GM12878 (cell line): ENCODE results near the gene IFITM1. TPM values are rescaled to one million over a fixed set of nuclear protein-coding genes. Genes with fewer than 3 reads are reported as not detected.
"Not testable (repeated sequence)": the region's sequence is repeated elsewhere in the genome, so short reads cannot be mapped to it uniquely, and the experiment has no call there.

ENCODE experiments used
- ATAC-seq: fragments of 200-7000 bp; cut with Tn5 transposase; 3 replicates; pipeline ENCODE4 v1.9.1; 2020; ENCODE audit warnings: mild to moderate bottlenecking, moderate library complexity
- BruUV-seq: library from RNA; stranded (reverse); fragments of 400-500 nt; replicated peaks from 2 replicates; lab custom pipeline; 2021; lab: Mats Ljungman, UMichigan
- CTCF ChIA-PET: fragments of 300-600 bp; sonication (Branson Sonifier 250); formaldehyde crosslinking; extraction: SDS; loops from one replicate; lab custom pipeline; 2021; ENCODE audit warnings: inconsistent platforms; lab: Yijun Ruan, JAX
- POLR2A ChIA-PET: fragments of 350-600 bp; formaldehyde crosslinking; extraction: SDS; loops from one replicate; lab custom pipeline; 2021; ENCODE audit warnings: inconsistent platforms; lab: Charles Lee
- RAD21 ChIA-PET: fragments of 300-600 bp; sonication (Branson Sonifier 250); formaldehyde crosslinking; loops from one replicate; lab custom pipeline; 2023; ENCODE audit warnings: antibody characterized with exemption; ENCODE audit not compliant: unreplicated experiment; lab: Charles Lee
- SMC1A ChIA-PET: fragments of 300-600 bp; sonication (Branson Sonifier 250); formaldehyde crosslinking; loops from one replicate; lab custom pipeline; 2023; ENCODE audit not compliant: unreplicated experiment, uncharacterized antibody; lab: Charles Lee
- DNase-seq: peaks from one replicate; pipeline ENCODE4 v3.0.0-alpha.2; 2011; ENCODE audit warnings: low read depth, low spot score
- FAIRE-seq: peaks from 3 replicates; lab custom pipeline; 2011; peaks lifted over from hg19 to GRCh38; lab: Jason Lieb, UNC
- H2AFZ ChIP-seq: 2 replicates; pipeline ENCODE4 v1.6.0; 2011; ENCODE audit warnings: low read depth, low read length, control low read depth; ENCODE audit not compliant: control insufficient read depth
- H3K27ac ChIP-seq: 2 replicates; pipeline ENCODE4 v1.5.1; 2011; ENCODE audit warnings: control low read depth; ENCODE audit not compliant: control insufficient read depth, insufficient read depth
- H3K27me3 ChIP-seq, 2 experiments: replicated peaks in 1 of 2; 2 replicates each; pipeline versions ENCODE4 v1.6.0 to v1.6.1; 2011; ENCODE audit warnings: low read length in 1 of 2; ENCODE audit not compliant: control insufficient read depth in 2 of 2, insufficient read depth in 2 of 2
- H3K36me3 ChIP-seq, 2 experiments: 2 replicates each; pipeline ENCODE4 v1.5.1; 2011; ENCODE audit warnings: low read length in 1 of 2; ENCODE audit not compliant: control insufficient read depth in 2 of 2, insufficient read depth in 2 of 2
- H3K4me1 ChIP-seq: 2 replicates; pipeline ENCODE4 v1.6.1; 2011; ENCODE audit warnings: mild to moderate bottlenecking, low read length, moderate library complexity, mixed read lengths; ENCODE audit not compliant: control insufficient read depth, insufficient read depth
- H3K4me2 ChIP-seq: 2 replicates; pipeline ENCODE4 v1.6.0; 2011; ENCODE audit warnings: control low read depth; ENCODE audit not compliant: control insufficient read depth, insufficient read depth
- H3K4me3 ChIP-seq: fragments of 200-600 bp; sonication (generic); 2 replicates; pipeline ENCODE4 v1.5.1; 2016
- H3K79me2 ChIP-seq: 2 replicates; pipeline ENCODE4 v1.6.0; 2011; ENCODE audit warnings: low read length; ENCODE audit not compliant: control insufficient read depth, insufficient read depth
- H3K9ac ChIP-seq: 2 replicates; pipeline ENCODE4 v1.8.0; 2011; ENCODE audit warnings: low read length, control low read depth, mixed read lengths; ENCODE audit not compliant: control insufficient read depth, insufficient read depth
- H3K9me3 ChIP-seq: replicated peaks from 3 replicates; pipeline ENCODE4 v1.5.1; 2011; ENCODE audit warnings: mild to moderate bottlenecking, low read length; ENCODE audit not compliant: control insufficient read depth, insufficient read depth
- H4K20me1 ChIP-seq: 2 replicates; pipeline ENCODE4 v1.6.0; 2011; ENCODE audit not compliant: control insufficient read depth, insufficient read depth
- BHLHE40 ChIP-seq, 2 experiments: fragments of 450-650 bp in 1 of 2; IDR thresholded peaks; 2 replicates each; pipeline ENCODE4 v1.6.1; 2011 to 2017; ENCODE audit warnings: low read depth in 2 of 2, borderline replicate concordance in 1 of 2, improper control_type of control experiment in 1 of 2, low read length in 1 of 2, mild to moderate bottlenecking in 1 of 2
- E2F4 ChIP-seq: IDR thresholded peaks from 2 replicates; pipeline ENCODE4 v1.6.1; 2012; ENCODE audit warnings: low read depth, low read length, improper control_type of control experiment
- FOS ChIP-seq: IDR thresholded peaks from 3 replicates; pipeline ENCODE4 v1.6.1; 2011; ENCODE audit warnings: borderline replicate concordance; ENCODE audit not compliant: insufficient read length; ENCODE audit errors: extremely low read depth
- GATAD2B ChIP-seq: fragments of 450-650 bp; conservative IDR thresholded peaks from 2 replicates; pipeline ENCODE4 v1.6.1; 2017; ENCODE audit warnings: low read depth, mild to moderate bottlenecking, moderate library complexity
- MTA2 ChIP-seq: fragments of 450-650 bp; IDR thresholded peaks from 2 replicates; pipeline ENCODE4 v1.6.1; 2016; ENCODE audit warnings: low read depth, mild to moderate bottlenecking, moderate library complexity
- NRF1 ChIP-seq: conservative IDR thresholded peaks from 2 replicates; pipeline ENCODE4 v1.6.1; 2011; ENCODE audit warnings: mild to moderate bottlenecking, low read depth, low read length, improper control_type of control experiment
- RAD51 ChIP-seq: fragments of 450-650 bp; IDR thresholded peaks from 2 replicates; pipeline ENCODE4 v1.6.1; 2016; ENCODE audit warnings: moderate library complexity, mild to moderate bottlenecking, inconsistent platforms
- RFX5 ChIP-seq: IDR thresholded peaks from 2 replicates; pipeline ENCODE4 v1.6.1; 2011; ENCODE audit warnings: low read depth, low read length, improper control_type of control experiment
- SPI1 ChIP-seq: IDR thresholded peaks from 2 replicates; pipeline ENCODE4 v1.6.1; 2011; ENCODE audit warnings: low read depth, mild to moderate bottlenecking, low read length, moderate library complexity, borderline replicate concordance; ENCODE audit not compliant: insufficient read depth
- YY1 ChIP-seq: IDR thresholded peaks from 2 replicates; pipeline ENCODE4 v1.6.1; 2011; ENCODE audit warnings: low read depth, mild to moderate bottlenecking, low read length
- ZNF274 ChIP-seq: IDR thresholded peaks from one replicate; pipeline ENCODE4 v1.8.0; 2011; ENCODE audit not compliant: insufficient read length, insufficient read depth
- WGBS: methylation state at CpG from one replicate; pipeline ENCODE4 v1.1.6; 2016; ENCODE audit warnings: low lambda C conversion rate; ENCODE audit not compliant: insufficient replicate concordance, insufficient coverage; ENCODE audit errors: missing lambda C conversion rate; 5-methylcytosine and 5-hydroxymethylcytosine counted together
- in situ Hi-C: fragments of 300-500 bp; cut with MboI; formaldehyde crosslinking; loops from 9 replicates; pipeline ENCODE4 v1.14.3; 2018; ENCODE audit warnings: mixed read lengths
- intact Hi-C: fragments of 100-400 bp; cut with micrococcal nuclease; formaldehyde crosslinking; loops from one replicate; pipeline ENCODE4 v1.14.2; 2022; ENCODE audit not compliant: unreplicated experiment
- polyA plus RNA-seq, 11 experiments: library from polyadenylated mRNA; depleted of rRNA in 4 of 11; unstranded in 6 of 11; stranded (reverse) in 5 of 11; fragments of >200 nt; fragmentation: Nextera tagmentation in 4 of 11; fragmentation: Illumina TruSeq in 1 of 11; extraction: Ambion mirVana in 4 of 11; extraction: Trizol in 1 of 11; gene quantifications; 1 replicate in 1 of 11; 2 replicates in 10 of 11; pipeline versions ENCODE4 v1.2.1 to v1.2.3, GENCODE V29; 2011 to 2016; ENCODE audit warnings: inconsistent platforms in 2 of 11, missing spikeins in 2 of 11, low read depth in 1 of 11
- total RNA-seq, 4 experiments: library from RNA; depleted of rRNA in 3 of 4; stranded (reverse); fragments of >200 nt in 3 of 4; fragmentation: Illumina TruSeq in 1 of 4; extraction: Trizol in 1 of 4; gene quantifications; 2 replicates each; pipeline versions ENCODE4 v1.2.1 to v1.2.3, GENCODE V29; 2013 to 2021

IFITM1 gene
- total and polyA plus RNA-seq, 10 of the 15 experiments (the other 5 are each of a cell fraction or from before 2014, with no cell fraction given): 396 to 2,788 (median 607) TPM

GRCh38 chr11:286977-287820 lies 26.6 kb upstream of the IFITM1 start:
- ChIA-PET POLR2A (interaction anchor here (1.4 to 3.5 kb wide), 2 partner anchors 16 to 20 kb away, joined by 3 to 10 read pairs; no protein-coding TSS in a partner anchor), CTCF (interaction anchor here (0.7 kb wide), 1 partner anchor 33 kb away, joined by 7 read pairs; no protein-coding TSS in a partner anchor), SMC1A (interaction anchor here (0.7 kb wide), 1 partner anchor 60 kb away, joined by 3 read pairs; no protein-coding TSS in a partner anchor), RAD21 (interaction anchor here (0.6 kb wide), 1 partner anchor 69 kb away, joined by 3 read pairs; no protein-coding TSS in a partner anchor)
- intact Hi-C loops, H3K9me3 ChIP-seq, H2AFZ ChIP-seq, ATAC-seq, H3K4me1 ChIP-seq, H4K20me1 ChIP-seq, FAIRE-seq, H3K4me3 ChIP-seq, in situ Hi-C loops, DNase-seq, H3K9ac ChIP-seq, H3K79me2 ChIP-seq, H3K27ac ChIP-seq, H3K36me3 ChIP-seq, BruUV-seq, H3K27me3 ChIP-seq, H3K4me2 ChIP-seq: not testable (repeated sequence)
- WGBS: 76% methylated on average over 23 of the region's 27 CpGs

GRCh38 chr11:287821-288477 lies 25.9 kb upstream of the IFITM1 start:
- Histone ChIP-seq H2AFZ (peak overlapping the region; percentile 55; the same call in 1 of the 2 replicates), H3K9ac (peak overlapping the region; percentile 64)
- no peak for FAIRE-seq
- TF ChIP-seq FOS: no peak
- TF ChIP-seq SPI1: no peak
- 0 out of 2 replicates have a peak, but pooled peaks have one; percentile 10 for TF ChIP-seq GATAD2B
- no peak for TF ChIP-seq E2F4
- no peak for TF ChIP-seq RFX5
- TF ChIP-seq NRF1: no peak
- no peak for TF ChIP-seq MTA2
- 0 out of 4 replicates have a peak, but pooled peaks of 1 of the 2 experiments have one; percentile 9 for TF ChIP-seq BHLHE40 (IDR thresholded peaks at IDR 0.05; ENCODE audit: borderline replicate concordance in 1 of 2, low read depth in 2 of 2, low read length in 1 of 2)
- no peak for TF ChIP-seq RAD51
- TF ChIP-seq ZNF274: no peak
- no peak for TF ChIP-seq YY1

More at GRCh38 chr11:287821-288477, 25.9 kb upstream of the IFITM1 start:
- CTCF ChIA-PET: interaction anchor here (1.2 to 1.8 kb wide), 3 partner anchors 13 to 37 kb away, joined by 4 to 9 read pairs (median 7); no protein-coding TSS in a partner anchor
- RAD21 ChIA-PET: interaction anchor here (1.4 kb wide), 1 partner anchor 67 kb away, joined by 3 read pairs; no protein-coding TSS in a partner anchor
- ATAC-seq (no peak), DNase-seq (no peak)
- no peaks in the 10 kb centered on the region for H3K36me3 ChIP-seq
- H3K4me3 ChIP-seq: peak overlapping the region; percentile 81
- in situ Hi-C loops: no loop called here
- no peak overlapping the region for H3K27ac ChIP-seq
- no peaks in the 10 kb centered on the region for H3K79me2 ChIP-seq
- intact Hi-C loops: no loop called here
- peaks cover 1 to 2% of the 10 kb centered on the region in 2 experiments; a peak in 3 of 4 replicates for H3K27me3 ChIP-seq
- SMC1A ChIA-PET: interaction anchor here (0.7 kb wide), 1 partner anchor 60 kb away, joined by 3 read pairs; no protein-coding TSS in a partner anchor
- POLR2A ChIA-PET: interaction anchor here (0.8 to 3.5 kb wide), 3 partner anchors 20 to 81 kb away, joined by 3 to 10 read pairs (median 4); partner anchors contain the start of gene BET1L
- BruUV-seq: no TSS peak
- 55% methylated on average over 32 of the region's 41 CpGs for WGBS
- peaks cover 8% of the 10 kb centered on the region; the same call in 1 of the 2 replicates for H3K4me1 ChIP-seq
- no peaks in the 10 kb centered on the region for H4K20me1 ChIP-seq
- H3K9me3 ChIP-seq: no peaks in the 10 kb centered on the region
- peak overlapping the region; percentile 99 for H3K4me2 ChIP-seq
